Sigmoid colon (tissue), 4 donors: ENCODE measurements around the gene SYT17.

Experiments
- POLR2AphosphoS5 ChIP-seq, 4 donors: sonication (generic); formaldehyde crosslinking; IDR thresholded peaks; one replicate each; pipeline ENCODE4 v1.6.1; 2017; ENCODE audit warnings: antibody characterized with exemption in 4 of 4
- TF ChIP-seq, protein P1 (sequence below), 4 experiments: fragments of 450-650 bp in 3 of 4; fragments of 200-600 bp in 1 of 4; IDR thresholded peaks; one replicate each; pipeline ENCODE4 v1.5.1; 2016 to 2019; ENCODE audit warnings: antibody characterized with exemption in 4 of 4, mild to moderate bottlenecking in 3 of 4, moderate library complexity in 2 of 4

DNA sequence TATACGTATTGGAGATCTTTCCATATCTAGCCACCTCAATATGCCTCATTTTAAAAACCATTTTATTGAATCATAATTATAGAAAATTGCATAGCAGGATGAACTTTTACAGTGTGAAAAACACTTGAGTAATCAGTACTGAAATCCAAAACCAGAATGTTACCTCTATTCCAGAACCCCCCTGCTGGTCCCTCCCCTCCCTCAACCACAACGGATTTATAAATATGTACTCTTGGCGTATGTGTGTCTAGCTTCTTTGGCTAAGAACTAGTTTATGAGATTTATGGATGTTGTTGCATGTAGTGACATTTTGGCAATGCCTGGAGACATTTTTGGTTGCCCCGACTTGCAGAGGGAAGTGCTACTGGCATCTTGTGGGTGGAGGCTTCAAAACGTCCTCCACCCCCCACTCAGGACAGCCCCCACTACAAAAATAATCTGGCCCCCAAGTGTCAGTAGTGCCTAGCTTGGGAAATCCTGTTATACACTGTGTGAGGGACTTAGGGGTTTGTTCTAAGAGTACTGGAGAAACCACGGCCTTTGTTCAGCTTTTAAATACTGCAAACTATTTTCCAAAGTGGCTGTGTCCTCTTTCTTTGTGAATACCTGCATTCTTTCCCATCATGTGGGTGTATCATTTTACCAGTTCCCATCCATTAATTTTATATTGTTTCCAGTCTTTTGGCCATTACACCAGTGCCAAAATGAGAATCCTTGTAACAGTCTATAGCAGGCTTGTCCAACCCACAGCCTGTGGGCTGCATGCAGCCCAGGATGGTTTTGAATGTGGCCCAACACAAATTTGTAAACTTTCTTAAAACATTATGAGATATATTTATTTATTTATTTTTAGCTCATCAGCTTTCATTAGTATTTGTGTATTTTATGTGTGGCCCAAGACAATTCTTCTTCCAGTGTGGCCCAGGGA, 30.6 kb upstream of the SYT17 start:
- TF ChIP-seq, protein P1, sequence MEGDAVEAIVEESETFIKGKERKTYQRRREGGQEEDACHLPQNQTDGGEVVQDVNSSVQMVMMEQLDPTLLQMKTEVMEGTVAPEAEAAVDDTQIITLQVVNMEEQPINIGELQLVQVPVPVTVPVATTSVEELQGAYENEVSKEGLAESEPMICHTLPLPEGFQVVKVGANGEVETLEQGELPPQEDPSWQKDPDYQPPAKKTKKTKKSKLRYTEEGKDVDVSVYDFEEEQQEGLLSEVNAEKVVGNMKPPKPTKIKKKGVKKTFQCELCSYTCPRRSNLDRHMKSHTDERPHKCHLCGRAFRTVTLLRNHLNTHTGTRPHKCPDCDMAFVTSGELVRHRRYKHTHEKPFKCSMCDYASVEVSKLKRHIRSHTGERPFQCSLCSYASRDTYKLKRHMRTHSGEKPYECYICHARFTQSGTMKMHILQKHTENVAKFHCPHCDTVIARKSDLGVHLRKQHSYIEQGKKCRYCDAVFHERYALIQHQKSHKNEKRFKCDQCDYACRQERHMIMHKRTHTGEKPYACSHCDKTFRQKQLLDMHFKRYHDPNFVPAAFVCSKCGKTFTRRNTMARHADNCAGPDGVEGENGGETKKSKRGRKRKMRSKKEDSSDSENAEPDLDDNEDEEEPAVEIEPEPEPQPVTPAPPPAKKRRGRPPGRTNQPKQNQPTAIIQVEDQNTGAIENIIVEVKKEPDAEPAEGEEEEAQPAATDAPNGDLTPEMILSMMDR (IDR thresholded peaks at IDR 0.05) = no peak
- TF ChIP-seq POLR2AphosphoS5 (IDR thresholded peaks at IDR 0.05) = peak in 2 of 4 donors; percentile 8 to 49
